Keratinocyte (primary cell): Measurements from ENCODE around the gene BRSK2.

Experiments used
- CTCF ChIP-seq, 3 experiments: IDR thresholded peaks in 1 of 3; conservative IDR thresholded peaks in 1 of 3; optimal IDR thresholded peaks in 1 of 3; 2 replicates in 2 of 3; 3 replicates in 1 of 3; pipeline versions ENCODE3 to v1.5.1; 2011; ENCODE audit warnings: low read length in 3 of 3, mild to moderate bottlenecking in 3 of 3, moderate library complexity in 2 of 3, control low read depth in 1 of 3, inconsistent platforms in 1 of 3; ENCODE audit not compliant: insufficient read depth in 2 of 3; ENCODE audit errors: extremely low read depth in 1 of 3
- EZH2 ChIP-seq: IDR thresholded peaks from one replicate; pipeline ENCODE4 v1.6.1; 2012; ENCODE audit warnings: inconsistent platforms, mild to moderate bottlenecking, low read length, moderate library complexity

- no peak for TF ChIP-seq CTCF (optimal IDR thresholded peaks at IDR 0.05 in 1 of 3, IDR thresholded peaks at IDR 0.05 in 1 of 3, conservative IDR thresholded peaks at IDR 0.05 in 1 of 3; ENCODE audit: extremely low read depth in 1 of 3, insufficient read depth in 2 of 3, low read length in 3 of 3)
- no peak for TF ChIP-seq EZH2
Observed at GRCh38 chr11:1368966-1369365, 20.8 kb upstream of the BRSK2 start.
